HepG2 (cell line): ENCODE data around the gene DNMBP. TPM values are rescaled to one million over a fixed set of nuclear protein-coding genes. Genes with fewer than 3 reads are reported as not detected.

Experiments
- BORCS8-MEF2B ChIP-seq: sonication (generic); formaldehyde crosslinking; IDR thresholded peaks from 2 replicates; pipeline ENCODE4 v1.8.0; 2022; ENCODE audit warnings: mild to moderate bottlenecking, missing genetic modification reagents
- EED ChIP-seq: sonication (generic); formaldehyde crosslinking; IDR thresholded peaks from 2 replicates; pipeline ENCODE4 v1.5.0; 2020; ENCODE audit warnings: mild to moderate bottlenecking, missing genetic modification reagents
- ELF3 ChIP-seq: IDR thresholded peaks from 2 replicates; pipeline ENCODE4 v1.6.1; 2016; ENCODE audit warnings: missing genetic modification reagents, missing compliant biosample characterization
- FOXK1 ChIP-seq: sonication (generic); formaldehyde crosslinking; IDR thresholded peaks from 2 replicates; pipeline ENCODE4 v1.4.0; 2020; ENCODE audit warnings: low read depth, missing genetic modification reagents, borderline replicate concordance
- GTF2F1 ChIP-seq: fragments of 150-350 bp; IDR thresholded peaks from 2 replicates; pipeline ENCODE4 v1.6.1; 2014; ENCODE audit warnings: low read length
- IRX3 ChIP-seq: sonication (generic); formaldehyde crosslinking; IDR thresholded peaks from 2 replicates; pipeline ENCODE4 v1.8.1; 2023; ENCODE audit warnings: mild to moderate bottlenecking, low read depth, missing genetic modification reagents, borderline replicate concordance
- KLF15 ChIP-seq: sonication (generic); formaldehyde crosslinking; IDR thresholded peaks from 2 replicates; pipeline ENCODE4 v1.8.1; 2023; ENCODE audit warnings: borderline replicate concordance, mild to moderate bottlenecking, inconsistent platforms, missing genetic modification reagents, mixed read lengths
- NFATC3 ChIP-seq: sonication (generic); formaldehyde crosslinking; IDR thresholded peaks from 2 replicates; pipeline ENCODE4 v1.5.1; 2020; ENCODE audit warnings: mild to moderate bottlenecking, missing genetic modification reagents
- NFYB ChIP-seq: sonication (generic); formaldehyde crosslinking; IDR thresholded peaks from 2 replicates; pipeline ENCODE4 v1.4.0; 2020; ENCODE audit warnings: missing genetic modification reagents
- NFYC ChIP-seq: IDR thresholded peaks from 2 replicates; pipeline ENCODE4 v1.6.1; 2016; ENCODE audit warnings: missing genetic modification reagents, missing compliant biosample characterization
- NR2C2 ChIP-seq: sonication (generic); formaldehyde crosslinking; IDR thresholded peaks from 2 replicates; pipeline ENCODE4 v1.4.0; 2020; ENCODE audit warnings: missing genetic modification reagents, mild to moderate bottlenecking, moderate library complexity, borderline replicate concordance
- SKI ChIP-seq: fragments of 450-650 bp; IDR thresholded peaks from one replicate; pipeline ENCODE4 v1.6.1; 2018; ENCODE audit warnings: mild to moderate bottlenecking; ENCODE audit not compliant: partially characterized antibody
- TMF1 ChIP-seq: sonication (generic); formaldehyde crosslinking; IDR thresholded peaks from 2 replicates; pipeline ENCODE4 v1.8.1; 2022; ENCODE audit warnings: low read depth, missing genetic modification reagents
- ZMYM3 ChIP-seq: sonication (generic); formaldehyde crosslinking; IDR thresholded peaks from 2 replicates; pipeline ENCODE4 v1.5.1; 2020; ENCODE audit warnings: mild to moderate bottlenecking, missing genetic modification reagents
- ZNF234 ChIP-seq: sonication (generic); formaldehyde crosslinking; conservative IDR thresholded peaks from 2 replicates; pipeline ENCODE4 v1.5.1; 2020; ENCODE audit warnings: mild to moderate bottlenecking, missing genetic modification reagents
- ZNF607 ChIP-seq: sonication (generic); formaldehyde crosslinking; IDR thresholded peaks from 2 replicates; pipeline ENCODE4 v1.5.1; 2020; ENCODE audit warnings: missing genetic modification reagents, mild to moderate bottlenecking, borderline replicate concordance
- ZNF660 ChIP-seq: sonication (generic); formaldehyde crosslinking; IDR thresholded peaks from 2 replicates; pipeline ENCODE4 v1.5.1; 2020; ENCODE audit warnings: mild to moderate bottlenecking, low read depth, missing genetic modification reagents, borderline replicate concordance
- ZNF879 ChIP-seq: sonication (generic); formaldehyde crosslinking; IDR thresholded peaks from 2 replicates; pipeline ENCODE4 v1.8.1; 2023; ENCODE audit warnings: missing genetic modification reagents
- ZSCAN30 ChIP-seq: sonication (generic); formaldehyde crosslinking; IDR thresholded peaks from 2 replicates; pipeline ENCODE4 v1.5.0; 2020; ENCODE audit warnings: mild to moderate bottlenecking, missing genetic modification reagents
- polyA plus RNA-seq, 8 experiments: library from polyadenylated mRNA; depleted of rRNA in 3 of 8; stranded (reverse) in 7 of 8; unstranded in 1 of 8; fragments of >200 nt; fragmentation: Illumina TruSeq in 4 of 8; extraction: Trizol in 4 of 8; gene quantifications; 2 replicates each; pipeline versions ENCODE4 v1.2.1 to v1.2.3, GENCODE V29; 2011 to 2016; ENCODE audit warnings: low read depth in 4 of 8, missing spikeins in 1 of 8, mixed read lengths in 1 of 8; ENCODE audit not compliant: insufficient read depth in 1 of 8
- total RNA-seq, 5 experiments: library from RNA; depleted of rRNA; stranded (reverse); fragments of >200 nt; fragmentation: Illumina TruSeq; extraction: Trizol; gene quantifications; 2 replicates each; pipeline ENCODE4 v1.2.3, GENCODE V29; 2016; ENCODE audit warnings: low read depth in 1 of 5
- TF ChIP-seq, protein P1 (sequence below): sonication (generic); formaldehyde crosslinking; IDR thresholded peaks from 2 replicates; pipeline ENCODE4 v1.4.0; 2020; ENCODE audit warnings: mild to moderate bottlenecking, missing genetic modification reagents
- TF ChIP-seq, protein P2 (sequence below): sonication (generic); formaldehyde crosslinking; IDR thresholded peaks from 2 replicates; pipeline ENCODE4 v1.4.0; 2020; ENCODE audit warnings: missing genetic modification reagents
- TF ChIP-seq, protein P3 (sequence below): IDR thresholded peaks from 2 replicates; pipeline ENCODE4 v1.6.1; 2012; ENCODE audit warnings: low read depth, low read length, improper control_type of control experiment
- TF ChIP-seq, protein P4 (sequence below): sonication (generic); formaldehyde crosslinking; IDR thresholded peaks from 2 replicates; pipeline ENCODE4 v1.4.0; 2020; ENCODE audit warnings: mild to moderate bottlenecking, missing genetic modification reagents
- TF ChIP-seq, protein P5 (sequence below): sonication (generic); formaldehyde crosslinking; IDR thresholded peaks from 2 replicates; pipeline ENCODE4 v1.5.1; 2020; ENCODE audit warnings: missing genetic modification reagents, mild to moderate bottlenecking, borderline replicate concordance
- TF ChIP-seq, protein P6 (sequence below): IDR thresholded peaks from 2 replicates; pipeline ENCODE4 v1.6.1; 2016

Gene DNMBP
- total and polyA plus RNA-seq, 2 of the 13 experiments (the other 11 are each of a cell fraction or from before 2014, with no cell fraction given), result 3.6 to 6.3 TPM

DNA sequence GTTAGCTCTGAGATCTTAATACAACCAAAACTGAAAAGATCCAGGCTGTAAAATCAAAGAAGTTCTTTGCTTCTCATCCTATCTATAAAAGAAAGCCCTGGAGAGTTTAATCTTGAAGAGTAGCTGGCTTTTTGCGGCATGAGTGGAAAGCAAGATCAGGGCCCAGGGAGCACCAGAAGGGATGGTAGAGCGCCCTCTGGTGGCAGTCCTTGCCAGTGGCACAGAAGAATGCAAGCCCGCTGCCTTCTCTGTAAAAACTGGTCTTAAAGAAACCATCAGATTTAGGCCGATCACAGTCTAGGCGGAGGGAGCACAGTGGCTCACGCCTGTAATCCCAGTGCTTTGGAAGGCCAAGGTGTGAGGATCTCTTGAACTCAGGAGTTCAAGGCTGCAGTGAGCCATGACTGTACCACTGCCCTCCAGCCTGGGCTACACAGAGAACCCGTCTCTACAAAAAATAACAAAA is 36.3 kb upstream of the DNMBP start (continued):
- TF ChIP-seq ELF3 (peak; percentile 41; the same call in 1 of the 2 replicates), NFYB (CRISPR knock-in tag) (no peak), ZNF879 (CRISPR knock-in tag) (no peak), NR2C2 (no peak), ZNF660 (CRISPR knock-in tag) (no peak), FOXK1 (no peak), SKI (no peak), BORCS8-MEF2B (CRISPR knock-in tag) (no peak), TMF1 (no peak), EED (CRISPR knock-in tag) (no peak), GTF2F1 (no peak), NFATC3 (no peak), NFYC (CRISPR knock-in tag) (no peak), ZNF607 (CRISPR knock-in tag) (no peak), KLF15 (CRISPR knock-in tag) (no peak), ZMYM3 (no peak), IRX3 (CRISPR knock-in tag) (no peak), ZNF234 (CRISPR knock-in tag) (no peak), ZSCAN30 (no peak)
- TF ChIP-seq, protein P1, sequence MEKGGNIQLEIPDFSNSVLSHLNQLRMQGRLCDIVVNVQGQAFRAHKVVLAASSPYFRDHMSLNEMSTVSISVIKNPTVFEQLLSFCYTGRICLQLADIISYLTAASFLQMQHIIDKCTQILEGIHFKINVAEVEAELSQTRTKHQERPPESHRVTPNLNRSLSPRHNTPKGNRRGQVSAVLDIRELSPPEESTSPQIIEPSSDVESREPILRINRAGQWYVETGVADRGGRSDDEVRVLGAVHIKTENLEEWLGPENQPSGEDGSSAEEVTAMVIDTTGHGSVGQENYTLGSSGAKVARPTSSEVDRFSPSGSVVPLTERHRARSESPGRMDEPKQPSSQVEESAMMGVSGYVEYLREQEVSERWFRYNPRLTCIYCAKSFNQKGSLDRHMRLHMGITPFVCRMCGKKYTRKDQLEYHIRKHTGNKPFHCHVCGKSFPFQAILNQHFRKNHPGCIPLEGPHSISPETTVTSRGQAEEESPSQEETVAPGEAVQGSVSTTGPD (CRISPR knock-in tag), result no peak
- TF ChIP-seq, protein P2, sequence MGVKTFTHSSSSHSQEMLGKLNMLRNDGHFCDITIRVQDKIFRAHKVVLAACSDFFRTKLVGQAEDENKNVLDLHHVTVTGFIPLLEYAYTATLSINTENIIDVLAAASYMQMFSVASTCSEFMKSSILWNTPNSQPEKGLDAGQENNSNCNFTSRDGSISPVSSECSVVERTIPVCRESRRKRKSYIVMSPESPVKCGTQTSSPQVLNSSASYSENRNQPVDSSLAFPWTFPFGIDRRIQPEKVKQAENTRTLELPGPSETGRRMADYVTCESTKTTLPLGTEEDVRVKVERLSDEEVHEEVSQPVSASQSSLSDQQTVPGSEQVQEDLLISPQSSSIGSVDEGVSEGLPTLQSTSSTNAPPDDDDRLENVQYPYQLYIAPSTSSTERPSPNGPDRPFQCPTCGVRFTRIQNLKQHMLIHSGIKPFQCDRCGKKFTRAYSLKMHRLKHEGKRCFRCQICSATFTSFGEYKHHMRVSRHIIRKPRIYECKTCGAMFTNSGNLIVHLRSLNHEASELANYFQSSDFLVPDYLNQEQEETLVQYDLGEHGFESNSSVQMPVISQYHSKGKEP (CRISPR knock-in tag), result no peak
- TF ChIP-seq, protein P3, sequence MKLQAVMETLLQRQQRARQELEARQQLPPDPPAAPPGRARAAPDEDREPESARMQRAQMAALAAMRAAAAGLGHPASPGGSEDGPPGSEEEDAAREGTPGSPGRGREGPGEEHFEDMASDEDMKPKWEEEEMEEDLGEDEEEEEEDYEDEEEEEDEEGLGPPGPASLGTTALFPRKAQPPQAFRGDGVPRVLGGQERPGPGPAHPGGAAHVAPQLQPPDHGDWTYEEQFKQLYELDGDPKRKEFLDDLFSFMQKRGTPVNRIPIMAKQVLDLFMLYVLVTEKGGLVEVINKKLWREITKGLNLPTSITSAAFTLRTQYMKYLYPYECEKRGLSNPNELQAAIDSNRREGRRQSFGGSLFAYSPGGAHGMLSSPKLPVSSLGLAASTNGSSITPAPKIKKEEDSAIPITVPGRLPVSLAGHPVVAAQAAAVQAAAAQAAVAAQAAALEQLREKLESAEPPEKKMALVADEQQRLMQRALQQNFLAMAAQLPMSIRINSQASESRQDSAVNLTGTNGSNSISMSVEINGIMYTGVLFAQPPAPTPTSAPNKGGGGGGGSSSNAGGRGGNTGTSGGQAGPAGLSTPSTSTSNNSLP, result no peak
- TF ChIP-seq, protein P4, sequence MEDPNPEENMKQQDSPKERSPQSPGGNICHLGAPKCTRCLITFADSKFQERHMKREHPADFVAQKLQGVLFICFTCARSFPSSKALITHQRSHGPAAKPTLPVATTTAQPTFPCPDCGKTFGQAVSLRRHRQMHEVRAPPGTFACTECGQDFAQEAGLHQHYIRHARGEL (CRISPR knock-in tag), result no peak
- TF ChIP-seq, protein P5, sequence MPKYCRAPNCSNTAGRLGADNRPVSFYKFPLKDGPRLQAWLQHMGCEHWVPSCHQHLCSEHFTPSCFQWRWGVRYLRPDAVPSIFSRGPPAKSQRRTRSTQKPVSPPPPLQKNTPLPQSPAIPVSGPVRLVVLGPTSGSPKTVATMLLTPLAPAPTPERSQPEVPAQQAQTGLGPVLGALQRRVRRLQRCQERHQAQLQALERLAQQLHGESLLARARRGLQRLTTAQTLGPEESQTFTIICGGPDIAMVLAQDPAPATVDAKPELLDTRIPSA (CRISPR knock-in tag), result no peak
- TF ChIP-seq, protein P6, sequence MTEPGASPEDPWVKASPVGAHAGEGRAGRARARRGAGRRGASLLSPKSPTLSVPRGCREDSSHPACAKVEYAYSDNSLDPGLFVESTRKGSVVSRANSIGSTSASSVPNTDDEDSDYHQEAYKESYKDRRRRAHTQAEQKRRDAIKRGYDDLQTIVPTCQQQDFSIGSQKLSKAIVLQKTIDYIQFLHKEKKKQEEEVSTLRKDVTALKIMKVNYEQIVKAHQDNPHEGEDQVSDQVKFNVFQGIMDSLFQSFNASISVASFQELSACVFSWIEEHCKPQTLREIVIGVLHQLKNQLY (CRISPR knock-in tag), result no peak
